HG03135 (cell line): ENCODE measurements around the gene ADAT3.

Source experiments
- ATAC-seq: cut with Tn5 transposase; IDR thresholded peaks from one replicate; pipeline ENCODE4 v1.9.1; 2021; ENCODE audit warnings: mild to moderate bottlenecking, moderate library complexity; ENCODE audit not compliant: unreplicated experiment

ADAT3 gene

DNA sequence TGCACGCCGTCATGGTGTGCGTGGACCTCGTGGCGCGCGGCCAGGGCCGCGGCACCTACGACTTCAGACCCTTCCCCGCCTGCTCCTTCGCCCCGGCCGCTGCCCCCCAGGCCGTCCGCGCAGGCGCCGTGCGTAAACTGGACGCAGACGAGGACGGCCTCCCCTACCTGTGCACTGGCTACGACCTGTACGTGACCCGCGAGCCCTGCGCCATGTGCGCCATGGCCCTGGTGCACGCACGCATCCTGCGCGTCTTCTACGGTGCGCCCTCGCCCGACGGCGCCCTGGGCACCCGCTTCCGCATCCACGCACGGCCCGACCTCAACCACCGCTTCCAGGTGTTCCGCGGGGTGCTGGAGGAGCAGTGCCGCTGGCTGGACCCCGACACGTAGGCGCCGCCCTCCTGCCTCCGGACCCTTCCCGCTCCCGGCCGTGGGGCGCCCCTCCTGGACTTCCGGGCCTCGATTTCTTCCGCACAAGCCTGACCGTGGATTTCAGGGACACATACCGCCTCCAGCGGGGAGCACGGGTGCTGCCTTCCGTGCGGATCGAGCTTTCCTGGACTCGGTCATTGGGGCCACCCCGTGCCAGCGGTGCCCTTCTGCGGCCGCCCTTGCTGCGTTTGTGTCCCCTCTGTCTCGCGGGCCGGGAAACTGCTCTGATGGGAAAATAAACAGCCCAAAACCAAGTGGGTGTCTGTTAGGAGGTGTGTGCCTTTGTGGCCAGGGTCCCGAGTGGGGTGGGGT is 7.7 kb downstream of the ADAT3 start:
- no peak for ATAC-seq

GRCh38 chr19:1913781-1914577 is 8.8 kb downstream of the ADAT3 start:
- no peak for ATAC-seq

DNA sequence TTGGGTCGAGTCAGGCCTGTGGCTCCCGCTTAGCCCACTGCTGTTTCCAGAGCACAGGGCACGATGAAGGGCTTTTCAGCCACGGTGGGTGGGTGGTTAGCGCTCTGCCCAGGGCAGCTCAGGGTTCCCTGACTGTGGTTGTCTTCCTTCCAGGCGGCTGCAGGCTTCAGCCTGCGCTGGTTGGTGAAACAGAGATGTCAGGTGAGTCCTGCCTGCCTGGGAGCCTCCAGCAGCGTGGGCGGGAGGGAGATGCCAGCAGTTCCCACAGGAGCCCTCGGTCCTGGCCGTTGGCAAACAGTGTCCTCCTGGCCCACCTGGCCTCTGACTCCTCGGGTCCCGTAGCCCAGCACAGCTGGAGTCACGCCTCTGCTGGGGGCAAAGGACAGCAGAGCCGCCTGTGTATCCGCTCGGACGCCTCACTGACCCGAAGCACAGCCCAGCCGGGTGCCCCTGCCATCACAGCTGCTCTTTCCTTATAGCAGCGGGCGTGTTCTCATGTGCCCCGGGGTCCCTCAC is 9.7 kb downstream of the ADAT3 start:
- ATAC-seq: no peak

GRCh38 chr19:1917146-1917545 is 11.9 kb downstream of the ADAT3 start:
- ATAC-seq: no peak

GRCh38 chr19:1917926-1918325 is 12.7 kb downstream of the ADAT3 start:
- no peak for ATAC-seq

DNA sequence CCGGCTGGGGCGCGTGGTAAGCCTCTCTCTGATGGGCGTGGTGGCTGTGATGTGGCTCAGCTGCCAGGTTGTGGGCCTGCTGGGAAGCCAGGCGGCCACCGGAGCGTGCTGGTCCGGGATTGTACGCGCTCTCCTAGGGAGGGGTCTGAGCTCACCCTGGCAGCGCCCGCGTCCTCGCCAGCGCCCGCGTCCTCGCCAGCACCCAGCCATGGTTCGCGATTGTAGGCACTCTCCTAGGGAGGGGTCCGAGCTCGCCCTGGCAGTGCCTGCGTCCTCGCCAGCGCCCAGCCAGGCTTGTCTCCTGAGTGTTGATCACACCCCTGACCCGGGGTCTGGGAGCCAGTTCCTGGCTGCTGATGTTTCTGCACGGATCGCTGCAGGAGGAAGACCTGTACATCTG is 13.8 kb downstream of the ADAT3 start:
- ATAC-seq: no peak

DNA sequence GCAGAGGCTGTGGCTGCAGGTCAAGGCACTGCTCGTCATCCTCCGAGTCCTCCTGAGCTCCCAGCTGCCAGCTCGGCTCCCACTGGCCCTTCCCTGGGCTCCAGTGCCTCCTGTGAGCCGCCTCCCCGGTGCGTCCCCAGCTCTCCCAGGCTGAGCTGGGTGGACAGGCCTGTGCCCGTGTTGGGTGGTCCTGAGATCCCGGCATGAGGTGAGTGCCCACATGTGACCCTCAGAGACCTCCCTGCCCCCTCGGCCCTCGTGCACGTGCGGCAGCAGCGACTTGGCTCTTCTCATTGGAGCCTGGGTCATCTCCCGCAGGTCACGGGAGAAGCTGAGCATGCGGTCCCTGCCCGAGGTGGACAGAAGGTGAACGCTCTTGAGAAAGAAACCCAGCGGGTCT is 15.4 kb downstream of the ADAT3 start:
- no peak for ATAC-seq

DNA sequence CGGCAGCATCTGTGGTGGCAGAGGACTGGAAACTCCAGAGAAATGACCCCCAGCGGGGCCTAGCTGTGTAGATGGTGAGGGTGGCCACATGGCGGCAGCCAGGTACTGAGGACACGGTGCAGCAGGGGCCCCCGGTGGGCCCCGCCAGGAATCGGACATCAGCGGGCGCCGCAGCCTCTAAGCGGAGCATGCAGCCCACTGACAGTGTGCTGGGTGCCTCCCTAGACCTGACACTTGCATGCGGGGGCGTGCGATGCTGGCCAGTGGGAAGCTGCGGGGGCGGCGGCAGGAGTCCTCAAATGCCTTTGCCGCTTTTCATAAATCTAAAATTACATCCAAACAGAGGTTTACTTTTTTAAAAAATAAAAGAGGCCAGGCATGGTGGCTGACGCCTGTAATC is 16.1 kb downstream of the ADAT3 start:
- no peak for ATAC-seq

GRCh38 chr19:1921825-1922224 is 16.6 kb downstream of the ADAT3 start:
- ATAC-seq: no peak

DNA sequence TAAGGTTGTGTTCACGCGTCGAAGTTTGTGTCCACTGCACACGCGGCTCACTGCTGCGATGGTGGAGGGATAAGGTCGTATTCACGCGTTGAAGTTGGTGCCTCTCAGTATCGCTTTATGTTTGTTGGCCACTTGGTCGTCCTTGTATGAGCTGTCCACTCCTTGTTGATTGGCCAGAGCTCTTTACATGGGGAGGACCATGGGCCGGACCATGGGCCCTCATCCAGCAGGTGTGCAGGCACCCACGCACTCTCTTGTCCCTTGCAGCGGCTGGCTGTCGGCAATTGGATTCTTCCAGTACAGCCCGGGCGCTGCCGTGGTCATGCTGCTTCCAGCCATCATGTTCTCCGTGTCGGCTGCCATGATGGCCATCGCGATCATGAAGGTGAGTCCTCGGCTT is 17.6 kb downstream of the ADAT3 start:
- ATAC-seq: no peak

DNA sequence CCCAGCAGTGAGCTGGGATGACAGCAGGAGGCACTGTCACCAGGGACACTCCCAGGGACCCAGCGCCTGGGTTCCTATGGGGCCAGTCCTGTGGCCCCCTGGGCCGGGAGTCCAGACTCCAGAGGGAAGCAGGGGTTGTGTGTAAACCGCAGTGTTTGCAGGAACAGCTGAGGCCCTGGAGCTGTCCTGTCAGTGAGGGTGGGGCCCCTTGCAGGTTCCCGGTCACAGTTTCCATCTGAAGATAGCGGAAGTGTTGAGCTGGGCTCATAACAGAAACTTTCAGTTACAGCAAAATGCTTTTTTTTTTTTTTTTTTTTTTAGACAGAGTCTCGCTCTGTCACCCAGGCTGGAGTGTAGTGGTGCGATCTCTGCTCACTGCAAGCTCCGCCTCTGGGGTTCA is 18.1 kb downstream of the ADAT3 start:
- no peak for ATAC-seq

DNA sequence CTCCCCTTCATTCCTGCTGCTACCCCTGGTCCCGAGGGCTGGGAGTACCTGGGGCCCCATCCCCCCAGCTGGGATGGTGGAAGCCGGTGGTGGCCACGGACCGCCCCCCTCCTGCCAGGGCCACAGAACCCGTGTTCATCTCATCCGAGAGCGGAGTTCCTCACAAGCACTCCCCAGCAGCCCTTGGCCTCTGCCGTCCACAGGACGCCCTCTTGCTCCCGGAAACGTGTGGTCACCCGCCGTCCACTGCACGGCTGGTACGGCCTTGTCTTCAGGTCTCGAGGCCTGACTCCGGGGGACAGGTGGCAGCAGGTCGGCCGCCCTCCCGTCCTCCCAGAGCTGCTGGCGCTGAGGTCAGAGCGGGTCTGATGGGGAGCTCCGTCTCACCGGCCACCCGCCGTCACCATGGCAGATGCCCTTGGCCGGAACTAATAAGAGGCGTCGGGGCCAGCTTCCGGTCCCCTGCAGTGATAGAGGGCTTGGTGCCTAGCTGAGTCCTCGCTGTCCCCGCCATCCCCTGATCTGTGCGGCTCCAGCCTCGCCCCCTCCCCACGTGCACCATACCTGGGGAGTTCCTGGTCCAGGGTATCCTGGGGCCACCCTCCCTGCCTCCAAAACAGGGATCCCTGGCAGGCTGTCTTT is 19.2 kb downstream of the ADAT3 start:
- no peak for ATAC-seq

- ATAC-seq: no peak
These were observed 20.3 kb downstream of the ADAT3 start for GRCh38 chr19:1925544-1925943.

- ATAC-seq: peak; percentile 84
These were observed 24.0 kb downstream of the ADAT3 start for GRCh38 chr19:1929021-1929742.

DNA sequence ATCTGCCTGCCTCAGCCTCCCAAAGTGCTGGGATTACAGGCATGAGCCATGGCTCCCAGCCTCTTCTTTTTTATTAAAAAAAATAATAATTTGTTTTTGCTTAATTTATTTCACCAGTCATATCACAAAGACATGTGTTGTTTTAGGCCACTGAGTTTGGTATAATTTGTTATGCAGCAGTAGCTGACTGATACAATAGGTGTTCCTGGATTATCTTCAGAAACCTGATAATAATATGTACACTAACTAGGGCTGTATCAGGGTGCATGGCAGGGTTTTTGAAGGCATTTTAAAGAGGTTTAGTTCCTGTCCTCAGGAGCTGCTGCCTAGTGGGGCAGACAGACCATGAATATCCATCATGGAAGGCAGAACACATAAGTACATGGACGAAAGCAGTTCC is 26.2 kb downstream of the ADAT3 start:
- ATAC-seq: no peak

GRCh38 chr19:1932395-1932794 is 27.2 kb downstream of the ADAT3 start:
- no peak for ATAC-seq

DNA sequence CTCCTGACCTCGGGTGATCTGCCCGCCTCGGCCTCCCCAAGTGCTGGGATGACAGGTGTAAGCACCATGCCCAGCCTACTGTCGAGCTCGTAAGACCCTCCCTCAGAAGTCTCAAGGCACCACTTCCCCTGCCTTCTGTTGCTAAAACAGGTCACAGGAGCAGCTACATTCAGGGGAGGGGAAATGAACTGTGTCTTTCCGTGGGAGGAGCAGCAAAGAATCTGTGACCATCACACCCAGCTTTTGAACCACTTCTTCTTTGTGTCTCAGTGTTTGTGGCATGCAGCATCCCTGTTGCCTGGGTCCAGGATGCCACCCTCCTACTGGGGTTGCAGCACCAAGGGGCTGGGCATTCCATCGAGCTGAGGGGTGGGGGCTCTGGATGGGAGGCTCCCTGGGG is 28.0 kb downstream of the ADAT3 start:
- no peak for ATAC-seq

DNA sequence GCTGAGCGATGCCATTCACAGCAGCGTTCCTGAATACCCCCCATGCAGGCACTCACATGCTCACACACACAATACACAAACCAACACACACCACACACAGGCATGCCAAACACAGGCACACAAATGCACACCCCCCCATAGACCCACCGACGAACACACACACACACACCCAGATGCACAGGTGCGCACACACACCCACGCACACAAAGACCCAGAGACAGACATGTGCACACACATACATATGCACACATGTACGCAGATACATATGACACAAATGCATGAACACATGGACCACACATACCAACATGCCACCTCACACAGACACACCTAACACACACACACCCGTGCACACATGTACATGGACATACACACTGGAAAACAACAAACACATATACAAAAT is 28.7 kb downstream of the ADAT3 start:
- ATAC-seq: no peak

GRCh38 chr19:1935484-1936208 is 30.4 kb downstream of the ADAT3 start:
- ATAC-seq: no peak

DNA sequence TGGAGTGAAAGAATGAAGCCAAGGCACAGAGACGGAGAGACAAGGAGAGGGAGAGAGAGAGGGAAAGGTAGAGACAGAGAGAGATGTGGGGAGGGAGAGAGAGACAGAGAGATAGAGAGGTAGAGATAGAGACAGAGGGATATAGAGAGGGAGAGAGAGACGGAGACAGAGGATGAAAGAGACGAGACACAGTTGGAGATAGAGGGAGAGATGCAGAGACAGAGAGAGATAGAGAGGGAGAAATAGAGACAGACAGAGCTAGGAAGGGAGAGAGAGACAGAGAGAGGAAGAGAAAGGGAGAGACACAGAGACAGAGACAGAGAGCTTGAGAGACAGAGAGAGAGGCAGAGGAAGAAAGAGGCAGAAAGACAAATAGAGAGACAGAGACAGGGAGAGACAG is 31.2 kb downstream of the ADAT3 start:
- ATAC-seq: no peak
